ENCODE results near the gene PHLDA1.

DNA sequence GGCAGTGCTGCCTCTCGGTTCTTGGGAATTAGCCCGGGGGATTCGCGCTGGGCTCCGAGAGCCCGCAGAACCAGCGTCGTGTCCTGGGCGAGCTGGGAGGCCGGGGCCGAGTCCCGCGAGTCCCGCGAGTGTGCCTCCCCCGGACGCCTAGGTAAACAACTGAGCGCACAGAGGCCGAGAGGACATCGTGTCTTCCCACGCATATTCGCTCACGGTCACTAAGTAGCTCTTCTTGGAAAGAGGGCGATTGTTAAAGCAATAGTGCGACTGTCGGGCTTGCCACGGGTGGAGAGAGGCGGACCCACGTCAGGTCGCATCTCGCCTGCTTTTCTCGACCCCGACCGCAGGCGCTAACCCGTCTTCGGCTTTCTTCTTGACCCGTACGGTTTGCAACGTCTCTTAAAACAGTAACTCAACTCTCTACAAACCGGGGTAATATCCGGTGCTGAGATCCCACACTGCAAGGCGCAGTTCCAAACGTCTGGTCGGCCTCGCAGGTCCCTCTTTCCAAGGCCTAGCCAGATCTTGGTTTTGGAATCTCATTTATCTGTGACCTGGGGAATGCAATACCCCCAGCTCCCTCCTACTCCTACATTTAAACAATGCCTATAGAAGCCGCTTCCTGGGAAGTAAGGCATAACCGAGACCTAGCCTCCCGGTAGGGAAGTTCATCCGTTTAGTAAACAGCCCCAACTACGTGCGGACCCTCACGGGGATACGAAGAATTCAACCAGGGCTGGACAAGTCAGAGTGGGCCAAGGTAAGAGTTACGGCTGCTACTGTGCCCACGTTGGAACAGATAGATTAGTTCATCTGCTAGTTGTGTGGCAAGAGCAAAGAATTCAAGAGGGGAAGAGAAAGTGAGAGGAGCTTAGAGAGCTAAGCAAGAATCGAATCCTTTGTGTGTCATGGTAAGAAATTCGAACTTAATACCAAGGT lies 736 bp upstream of the PHLDA1 start:
- TF ChIP-seq, protein P1, sequence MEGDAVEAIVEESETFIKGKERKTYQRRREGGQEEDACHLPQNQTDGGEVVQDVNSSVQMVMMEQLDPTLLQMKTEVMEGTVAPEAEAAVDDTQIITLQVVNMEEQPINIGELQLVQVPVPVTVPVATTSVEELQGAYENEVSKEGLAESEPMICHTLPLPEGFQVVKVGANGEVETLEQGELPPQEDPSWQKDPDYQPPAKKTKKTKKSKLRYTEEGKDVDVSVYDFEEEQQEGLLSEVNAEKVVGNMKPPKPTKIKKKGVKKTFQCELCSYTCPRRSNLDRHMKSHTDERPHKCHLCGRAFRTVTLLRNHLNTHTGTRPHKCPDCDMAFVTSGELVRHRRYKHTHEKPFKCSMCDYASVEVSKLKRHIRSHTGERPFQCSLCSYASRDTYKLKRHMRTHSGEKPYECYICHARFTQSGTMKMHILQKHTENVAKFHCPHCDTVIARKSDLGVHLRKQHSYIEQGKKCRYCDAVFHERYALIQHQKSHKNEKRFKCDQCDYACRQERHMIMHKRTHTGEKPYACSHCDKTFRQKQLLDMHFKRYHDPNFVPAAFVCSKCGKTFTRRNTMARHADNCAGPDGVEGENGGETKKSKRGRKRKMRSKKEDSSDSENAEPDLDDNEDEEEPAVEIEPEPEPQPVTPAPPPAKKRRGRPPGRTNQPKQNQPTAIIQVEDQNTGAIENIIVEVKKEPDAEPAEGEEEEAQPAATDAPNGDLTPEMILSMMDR (IDR thresholded peaks at IDR 0.05), result no peak
- TF ChIP-seq POLR2A (IDR thresholded peaks at IDR 0.05), result no peak

Data from prostate gland (tissue), 2 donors.